ENCODE data around the gene MTHFD1L.

GRCh38 chr6:150830439-150831165 lies 34.9 kb upstream of the MTHFD1L start:
- TF ChIP-seq POLR2AphosphoS5 (IDR thresholded peaks at IDR 0.05), result no peak
- TF ChIP-seq POLR2A (IDR thresholded peaks at IDR 0.05), result no peak
- no peak for TF ChIP-seq CTCF (IDR thresholded peaks at IDR 0.05)
